ENCODE data around the gene DIS3L2.
A peak's percentile ranks its signal among the peaks of the same experiment; 100 is the strongest.

Gene DIS3L2

GRCh38 chr2:231930593-231931281, 30.8 kb upstream of the DIS3L2 start:
- WGBS, 2 donors (ENCODE audit: extremely low coverage in 2 of 2, insufficient read length in 2 of 2, insufficient replicate concordance in 1 of 2), result no CpG with 5 or more reads among the region's 8 CpGs
- Histone ChIP-seq H4K91ac (ENCODE audit: low read depth, low read length, poor library complexity) (no peak overlapping the region), H2BK15ac (ENCODE audit: low read length) (no peak overlapping the region), H3K9ac (ENCODE audit: low read depth, low read length, poor library complexity) (no peak overlapping the region), H3K18ac (ENCODE audit: low read length) (no peak overlapping the region), H3K14ac (ENCODE audit: low read length) (no peak overlapping the region), H3K9me3 (replicated peaks in 1 of 2; ENCODE audit: control insufficient read depth in 2 of 2, insufficient read depth in 1 of 2, low read depth in 1 of 2, low read length in 2 of 2) (no peaks in the 10 kb centered on the region), H3K4me3 (ENCODE audit: low read length in 2 of 2) (no peak overlapping the region), H2AFZ (ENCODE audit: low read length) (no peak overlapping the region), H3K4ac (ENCODE audit: low read length) (no peak overlapping the region), H2BK120ac (ENCODE audit: low read depth, low read length) (no peak overlapping the region), H2BK12ac (ENCODE audit: low read length) (no peak overlapping the region), H3K36me3 (replicated peaks in 1 of 2; ENCODE audit: control insufficient read depth in 2 of 2, insufficient read depth in 2 of 2, low read length in 2 of 2) (no peaks in the 10 kb centered on the region), H2AK5ac (ENCODE audit: low read depth, low read length) (no peak overlapping the region), H2BK5ac (ENCODE audit: low read length) (no peak overlapping the region), H3K27ac (replicated peaks; ENCODE audit: low read length) (no peak overlapping the region), H3K27me3 (ENCODE audit: control insufficient read depth in 3 of 3, insufficient read depth in 3 of 3, low read depth in 1 of 3, low read length in 3 of 3) (peaks cover 10 to 67% (median 36%) of the 10 kb centered on the region in 3 experiments), H3K4me1 (ENCODE audit: control insufficient read depth in 2 of 2, insufficient read depth in 1 of 2, low read depth in 1 of 2, low read length in 2 of 2) (peaks cover 14% of the 10 kb centered on the region in 2 donors), H3K4me2 (ENCODE audit: insufficient read depth, low read length, poor library complexity, severe bottlenecking) (no peak overlapping the region), H3K23ac (ENCODE audit: low read depth, low read length, poor library complexity) (no peak overlapping the region), H3K79me1 (ENCODE audit: low read depth, low read length) (peaks cover 2% of the 10 kb centered on the region), H4K8ac (ENCODE audit: low read depth, low read length) (no peak overlapping the region)
- no peak for DNase-seq (ENCODE audit: low spot score)

- Histone ChIP-seq H2BK15ac (ENCODE audit: low read length) (no peak overlapping the region), H2BK5ac (ENCODE audit: low read length) (no peak overlapping the region), H3K9ac (ENCODE audit: low read depth, low read length, poor library complexity) (no peak overlapping the region), H2BK12ac (ENCODE audit: low read length) (no peak overlapping the region), H3K4me3 (ENCODE audit: low read length in 2 of 2) (no peak overlapping the region), H3K14ac (ENCODE audit: low read length) (no peak overlapping the region), H3K4me1 (ENCODE audit: control insufficient read depth in 2 of 2, insufficient read depth in 1 of 2, low read depth in 1 of 2, low read length in 2 of 2) (peaks cover 10 to 13% of the 10 kb centered on the region in 2 donors), H3K27ac (replicated peaks; ENCODE audit: low read length) (no peak overlapping the region), H2AK5ac (ENCODE audit: low read depth, low read length) (no peak overlapping the region), H4K91ac (ENCODE audit: low read depth, low read length, poor library complexity) (no peak overlapping the region), H3K4ac (ENCODE audit: low read length) (no peak overlapping the region), H3K79me1 (ENCODE audit: low read depth, low read length) (peaks cover 2% of the 10 kb centered on the region), H3K27me3 (ENCODE audit: control insufficient read depth in 3 of 3, insufficient read depth in 3 of 3, low read depth in 1 of 3, low read length in 3 of 3) (peaks cover 9 to 69% (median 29%) of the 10 kb centered on the region in 3 experiments), H2BK120ac (ENCODE audit: low read depth, low read length) (no peak overlapping the region), H2AFZ (ENCODE audit: low read length) (no peak overlapping the region), H3K9me3 (replicated peaks in 1 of 2; ENCODE audit: control insufficient read depth in 2 of 2, insufficient read depth in 1 of 2, low read depth in 1 of 2, low read length in 2 of 2) (no peaks in the 10 kb centered on the region), H3K23ac (ENCODE audit: low read depth, low read length, poor library complexity) (no peak overlapping the region), H4K8ac (ENCODE audit: low read depth, low read length) (no peak overlapping the region), H3K4me2 (ENCODE audit: insufficient read depth, low read length, poor library complexity, severe bottlenecking) (no peak overlapping the region), H3K18ac (ENCODE audit: low read length) (no peak overlapping the region), H3K36me3 (replicated peaks in 1 of 2; ENCODE audit: control insufficient read depth in 2 of 2, insufficient read depth in 2 of 2, low read length in 2 of 2) (no peaks in the 10 kb centered on the region)
- no peak for DNase-seq (ENCODE audit: low spot score)
- no CpG with 5 or more reads among the region's 7 CpGs for WGBS, 2 donors (ENCODE audit: extremely low coverage in 2 of 2, insufficient read length in 2 of 2, insufficient replicate concordance in 1 of 2)
Observed at GRCh38 chr2:231931481-231931915, 30.0 kb upstream of the DIS3L2 start.

DNA sequence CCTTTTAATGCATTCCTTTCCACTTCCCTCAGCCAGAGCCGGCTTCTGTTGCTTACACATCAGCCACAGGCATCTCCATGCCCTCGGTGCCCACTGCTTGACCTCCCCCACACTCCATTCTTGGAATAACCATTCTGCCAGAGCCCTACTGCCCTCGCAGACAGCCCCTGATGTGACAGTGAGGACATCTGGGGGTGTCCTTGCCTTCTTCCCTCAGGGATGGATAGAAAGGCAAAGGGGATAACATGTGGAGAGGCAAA, 28.9 kb upstream of the DIS3L2 start:
- Histone ChIP-seq H4K8ac (ENCODE audit: low read depth, low read length) (no peak overlapping the region), H3K9ac (ENCODE audit: low read depth, low read length, poor library complexity) (no peak overlapping the region), H4K91ac (ENCODE audit: low read depth, low read length, poor library complexity) (no peak overlapping the region), H3K9me3 (replicated peaks in 1 of 2; ENCODE audit: control insufficient read depth in 2 of 2, insufficient read depth in 1 of 2, low read depth in 1 of 2, low read length in 2 of 2) (no peaks in the 10 kb centered on the region), H2BK5ac (ENCODE audit: low read length) (no peak overlapping the region), H3K4ac (ENCODE audit: low read length) (no peak overlapping the region), H3K14ac (ENCODE audit: low read length) (no peak overlapping the region), H3K18ac (ENCODE audit: low read length) (no peak overlapping the region), H3K4me2 (ENCODE audit: insufficient read depth, low read length, poor library complexity, severe bottlenecking) (no peak overlapping the region), H3K4me3 (ENCODE audit: low read length in 2 of 2) (no peak overlapping the region), H3K27me3 (ENCODE audit: control insufficient read depth in 3 of 3, insufficient read depth in 3 of 3, low read depth in 1 of 3, low read length in 3 of 3) (peaks cover under 1 to 57% (median 18%) of the 10 kb centered on the region in 3 experiments), H3K4me1 (ENCODE audit: control insufficient read depth in 2 of 2, insufficient read depth in 1 of 2, low read depth in 1 of 2, low read length in 2 of 2) (peaks cover 5% of the 10 kb centered on the region in 2 donors), H3K23ac (ENCODE audit: low read depth, low read length, poor library complexity) (no peak overlapping the region), H3K27ac (replicated peaks; ENCODE audit: low read length) (no peak overlapping the region), H3K79me1 (ENCODE audit: low read depth, low read length) (no peaks in the 10 kb centered on the region), H2BK15ac (ENCODE audit: low read length) (no peak overlapping the region), H2BK12ac (ENCODE audit: low read length) (no peak overlapping the region), H2AK5ac (ENCODE audit: low read depth, low read length) (no peak overlapping the region), H2AFZ (ENCODE audit: low read length) (no peak overlapping the region), H2BK120ac (ENCODE audit: low read depth, low read length) (no peak overlapping the region), H3K36me3 (replicated peaks in 1 of 2; ENCODE audit: control insufficient read depth in 2 of 2, insufficient read depth in 2 of 2, low read length in 2 of 2) (no peaks in the 10 kb centered on the region)
- no peak for DNase-seq (ENCODE audit: low spot score)
- no CpG with 5 or more reads among the region's 3 CpGs for WGBS, 2 donors (ENCODE audit: extremely low coverage in 2 of 2, insufficient read length in 2 of 2, insufficient replicate concordance in 1 of 2)

- Histone ChIP-seq H3K4ac (ENCODE audit: low read length) (no peak overlapping the region), H3K36me3 (replicated peaks in 1 of 2; ENCODE audit: control insufficient read depth in 2 of 2, insufficient read depth in 2 of 2, low read length in 2 of 2) (no peaks in the 10 kb centered on the region), H3K27me3 (ENCODE audit: control insufficient read depth in 3 of 3, insufficient read depth in 3 of 3, low read depth in 1 of 3, low read length in 3 of 3) (peaks cover 0 to 51% (median 12%) of the 10 kb centered on the region in 3 experiments), H3K18ac (ENCODE audit: low read length) (no peak overlapping the region), H2AFZ (ENCODE audit: low read length) (no peak overlapping the region), H3K4me2 (ENCODE audit: insufficient read depth, low read length, poor library complexity, severe bottlenecking) (no peak overlapping the region), H3K79me1 (ENCODE audit: low read depth, low read length) (no peaks in the 10 kb centered on the region), H3K4me1 (ENCODE audit: control insufficient read depth in 2 of 2, insufficient read depth in 1 of 2, low read depth in 1 of 2, low read length in 2 of 2) (peaks cover 5% of the 10 kb centered on the region in 2 donors), H2BK15ac (ENCODE audit: low read length) (no peak overlapping the region), H3K14ac (ENCODE audit: low read length) (no peak overlapping the region), H4K91ac (ENCODE audit: low read depth, low read length, poor library complexity) (no peak overlapping the region), H3K9ac (ENCODE audit: low read depth, low read length, poor library complexity) (no peak overlapping the region), H3K9me3 (replicated peaks in 1 of 2; ENCODE audit: control insufficient read depth in 2 of 2, insufficient read depth in 1 of 2, low read depth in 1 of 2, low read length in 2 of 2) (no peaks in the 10 kb centered on the region), H2BK120ac (ENCODE audit: low read depth, low read length) (peak overlapping the region; percentile 9), H2BK5ac (ENCODE audit: low read length) (no peak overlapping the region), H3K23ac (ENCODE audit: low read depth, low read length, poor library complexity) (no peak overlapping the region), H3K4me3 (ENCODE audit: low read length in 2 of 2) (no peak overlapping the region), H2AK5ac (ENCODE audit: low read depth, low read length) (no peak overlapping the region), H2BK12ac (ENCODE audit: low read length) (no peak overlapping the region), H4K8ac (ENCODE audit: low read depth, low read length) (no peak overlapping the region), H3K27ac (replicated peaks; ENCODE audit: low read length) (no peak overlapping the region)
- WGBS, 2 donors (ENCODE audit: extremely low coverage in 2 of 2, insufficient read length in 2 of 2, insufficient replicate concordance in 1 of 2), result no CpG with 5 or more reads among the region's 15 CpGs
- no peak for DNase-seq (ENCODE audit: low spot score)
Observed at GRCh38 chr2:231932985-231933915, 28.3 kb upstream of the DIS3L2 start.
